Esophagus muscularis mucosa (tissue), 3 donors: ENCODE measurements around the gene CACNA1G.

Experiments
- POLR2A ChIP-seq: fragments of 450-650 bp; IDR thresholded peaks from one replicate; pipeline ENCODE4 v1.6.1; 2017; ENCODE audit warnings: antibody characterized with exemption, moderate library complexity, mild to moderate bottlenecking, low read depth
- POLR2AphosphoS5 ChIP-seq, 2 donors: sonication (generic); formaldehyde crosslinking; IDR thresholded peaks; one replicate each; pipeline ENCODE4 v1.6.1; 2017; ENCODE audit warnings: antibody characterized with exemption in 2 of 2
- TF ChIP-seq, protein P1 (sequence below), 3 experiments: fragments of 200-600 bp in 2 of 3; fragments of 450-650 bp in 1 of 3; sonication (generic) in 2 of 3; IDR thresholded peaks; one replicate each; pipeline ENCODE4 v1.5.1; 2017 to 2019; ENCODE audit warnings: antibody characterized with exemption in 3 of 3, mild to moderate bottlenecking in 2 of 3, moderate library complexity in 1 of 3

DNA sequence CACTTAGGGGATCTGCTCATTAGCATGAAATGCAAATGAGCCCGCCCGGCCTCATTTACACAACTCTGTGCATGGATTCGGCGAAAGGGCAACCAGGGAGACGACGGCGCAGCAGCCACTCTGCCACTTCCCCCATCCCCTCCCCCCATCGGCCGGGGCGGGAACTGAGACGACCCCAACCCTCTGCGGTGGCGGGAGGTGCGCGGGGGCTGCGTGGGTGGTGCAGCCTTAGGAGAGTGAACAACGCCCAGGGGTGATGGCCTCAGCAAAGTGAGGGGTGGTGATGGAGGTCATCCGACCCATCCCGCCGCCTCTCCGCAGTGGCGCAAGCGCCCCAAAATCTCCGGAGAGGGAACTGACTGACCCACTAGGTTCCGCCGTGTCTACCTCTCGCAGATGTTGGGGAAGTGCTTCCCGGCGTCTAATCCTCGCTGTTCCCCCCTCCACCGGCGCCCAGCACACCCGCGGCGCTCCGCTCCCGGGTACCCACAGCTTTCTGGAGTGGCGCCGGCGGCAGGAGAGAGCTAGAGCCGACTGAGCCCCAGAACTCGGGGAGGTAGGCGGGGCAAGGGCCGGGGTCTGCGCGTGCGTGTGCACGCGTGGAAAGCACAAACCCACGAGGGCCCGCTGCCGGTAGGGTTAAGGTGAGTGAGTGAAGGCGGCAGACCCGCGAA lies 1.4 kb upstream of the CACNA1G start:
- TF ChIP-seq, protein P1, sequence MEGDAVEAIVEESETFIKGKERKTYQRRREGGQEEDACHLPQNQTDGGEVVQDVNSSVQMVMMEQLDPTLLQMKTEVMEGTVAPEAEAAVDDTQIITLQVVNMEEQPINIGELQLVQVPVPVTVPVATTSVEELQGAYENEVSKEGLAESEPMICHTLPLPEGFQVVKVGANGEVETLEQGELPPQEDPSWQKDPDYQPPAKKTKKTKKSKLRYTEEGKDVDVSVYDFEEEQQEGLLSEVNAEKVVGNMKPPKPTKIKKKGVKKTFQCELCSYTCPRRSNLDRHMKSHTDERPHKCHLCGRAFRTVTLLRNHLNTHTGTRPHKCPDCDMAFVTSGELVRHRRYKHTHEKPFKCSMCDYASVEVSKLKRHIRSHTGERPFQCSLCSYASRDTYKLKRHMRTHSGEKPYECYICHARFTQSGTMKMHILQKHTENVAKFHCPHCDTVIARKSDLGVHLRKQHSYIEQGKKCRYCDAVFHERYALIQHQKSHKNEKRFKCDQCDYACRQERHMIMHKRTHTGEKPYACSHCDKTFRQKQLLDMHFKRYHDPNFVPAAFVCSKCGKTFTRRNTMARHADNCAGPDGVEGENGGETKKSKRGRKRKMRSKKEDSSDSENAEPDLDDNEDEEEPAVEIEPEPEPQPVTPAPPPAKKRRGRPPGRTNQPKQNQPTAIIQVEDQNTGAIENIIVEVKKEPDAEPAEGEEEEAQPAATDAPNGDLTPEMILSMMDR (IDR thresholded peaks at IDR 0.05) = no peak
- TF ChIP-seq POLR2A (no peak), POLR2AphosphoS5 (IDR thresholded peaks at IDR 0.05) (no peak)
